ENCODE results near the gene TNFRSF1B.

DNA sequence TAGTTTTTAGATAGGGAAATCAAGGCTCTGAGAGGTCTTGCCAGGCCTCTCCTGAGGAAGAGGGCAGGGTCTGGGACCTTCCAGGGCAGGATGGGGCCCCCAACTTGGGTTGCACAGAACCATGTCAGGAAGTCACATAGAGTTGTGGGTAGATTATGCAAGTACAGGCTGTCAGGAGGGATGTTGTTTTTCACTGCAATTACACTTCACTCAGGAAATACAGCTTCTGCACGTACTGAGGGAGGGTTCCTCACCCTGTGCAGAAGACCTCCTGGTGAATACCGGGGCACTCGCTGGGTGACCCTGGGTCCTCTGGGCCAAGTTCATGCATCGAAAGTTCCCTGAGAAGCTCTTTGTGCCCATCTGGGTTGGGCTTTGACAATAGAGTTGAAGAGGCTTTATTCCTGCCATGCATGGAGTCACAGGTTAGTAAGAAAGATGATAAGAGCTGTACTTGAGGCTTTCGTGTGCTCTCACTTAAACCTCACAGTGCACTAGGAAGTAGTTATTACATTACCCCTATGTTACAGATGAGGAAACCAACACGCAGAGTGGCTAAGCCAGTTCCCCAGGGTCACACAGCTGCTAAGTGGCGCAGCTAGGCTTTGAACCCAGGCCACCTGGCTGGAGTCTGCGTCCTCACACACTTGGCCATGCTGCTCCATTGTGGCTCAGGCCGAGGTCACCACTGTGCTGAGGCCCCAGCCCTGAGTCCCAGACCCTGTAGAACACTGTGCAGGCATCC is 16.2 kb upstream of the TNFRSF1B start:
- TF ChIP-seq, protein P1, sequence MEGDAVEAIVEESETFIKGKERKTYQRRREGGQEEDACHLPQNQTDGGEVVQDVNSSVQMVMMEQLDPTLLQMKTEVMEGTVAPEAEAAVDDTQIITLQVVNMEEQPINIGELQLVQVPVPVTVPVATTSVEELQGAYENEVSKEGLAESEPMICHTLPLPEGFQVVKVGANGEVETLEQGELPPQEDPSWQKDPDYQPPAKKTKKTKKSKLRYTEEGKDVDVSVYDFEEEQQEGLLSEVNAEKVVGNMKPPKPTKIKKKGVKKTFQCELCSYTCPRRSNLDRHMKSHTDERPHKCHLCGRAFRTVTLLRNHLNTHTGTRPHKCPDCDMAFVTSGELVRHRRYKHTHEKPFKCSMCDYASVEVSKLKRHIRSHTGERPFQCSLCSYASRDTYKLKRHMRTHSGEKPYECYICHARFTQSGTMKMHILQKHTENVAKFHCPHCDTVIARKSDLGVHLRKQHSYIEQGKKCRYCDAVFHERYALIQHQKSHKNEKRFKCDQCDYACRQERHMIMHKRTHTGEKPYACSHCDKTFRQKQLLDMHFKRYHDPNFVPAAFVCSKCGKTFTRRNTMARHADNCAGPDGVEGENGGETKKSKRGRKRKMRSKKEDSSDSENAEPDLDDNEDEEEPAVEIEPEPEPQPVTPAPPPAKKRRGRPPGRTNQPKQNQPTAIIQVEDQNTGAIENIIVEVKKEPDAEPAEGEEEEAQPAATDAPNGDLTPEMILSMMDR (IDR thresholded peaks at IDR 0.05; ENCODE audit: low read length): no peak
- no peak for TF ChIP-seq EZH2 (optimal IDR thresholded peaks at IDR 0.05; ENCODE audit: low read depth, low read length)
- no peak for TF ChIP-seq EZH2phosphoT487 (IDR thresholded peaks at IDR 0.05; ENCODE audit: low read length)
